Measurements from ENCODE around the gene ITPRID1.

DNA sequence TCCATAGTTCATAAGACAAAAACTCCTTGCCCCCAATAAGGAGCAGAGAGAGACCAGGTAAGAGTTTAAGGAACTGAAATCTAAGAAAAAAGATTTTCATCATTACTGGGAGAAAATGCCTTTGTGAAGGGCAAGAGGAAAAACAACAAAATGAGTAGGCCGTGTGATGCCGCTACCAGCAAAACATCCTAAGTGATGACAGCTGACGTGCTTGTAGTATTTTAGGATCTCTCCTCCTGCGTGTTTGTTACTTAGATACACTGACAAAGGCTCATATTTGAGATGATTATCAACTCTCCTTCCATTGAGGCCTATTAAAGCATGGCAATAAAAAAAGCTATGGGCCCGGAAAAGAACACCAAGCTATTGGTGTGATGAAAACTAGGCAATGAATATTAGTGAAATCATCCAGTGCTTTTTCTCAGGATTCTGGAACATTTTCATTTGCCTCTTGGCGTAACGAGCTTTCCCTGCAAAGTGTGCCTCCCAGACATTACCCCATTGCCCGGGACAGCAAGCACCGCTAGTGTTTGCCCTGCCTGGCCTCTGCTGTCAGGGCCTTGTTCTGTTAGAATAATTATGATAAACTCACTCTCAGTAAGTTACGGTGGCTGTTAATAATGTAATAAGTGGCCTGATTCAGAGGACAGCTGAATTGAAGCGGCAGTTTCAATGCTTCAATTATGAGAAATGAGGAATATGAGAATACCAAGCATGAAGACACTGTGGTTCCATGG, 36.8 kb upstream of the ITPRID1 start:
- no peak for TF ChIP-seq EZH2 (IDR thresholded peaks at IDR 0.05; ENCODE audit: insufficient read depth, poor library complexity, severe bottlenecking)
- no peak for TF ChIP-seq EZH2phosphoT487 (IDR thresholded peaks at IDR 0.05; ENCODE audit: insufficient read depth, low read depth)

Measured in GM23248 (cell line).